SK-N-MC (cell line): ENCODE measurements around the gene LIME1.

Experiments
- DNase-seq: peaks from one replicate; pipeline ENCODE4 v3.0.0-alpha.2; 2011; ENCODE audit warnings: low read depth, low spot score
- H3K27ac ChIP-seq: fragments of 200-600 bp; sonication (generic); 2 replicates; pipeline ENCODE4 v1.5.1; 2016; ENCODE audit warnings: mixed run types
- H3K36me3 ChIP-seq: fragments of 200-600 bp; sonication (generic); 2 replicates; pipeline ENCODE4 v1.6.1; 2017; ENCODE audit warnings: antibody characterized with exemption, low read length, mixed read lengths; ENCODE audit not compliant: insufficient read depth
- H3K4me3 ChIP-seq: fragments of 200-600 bp; sonication (generic); 2 replicates; pipeline ENCODE4 v1.5.1; 2016
- H3K9ac ChIP-seq: fragments of 200-600 bp; sonication (generic); 2 replicates; pipeline ENCODE4 v1.8.0; 2017; ENCODE audit warnings: mixed run types, mixed read lengths; ENCODE audit not compliant: insufficient read length
- H3K9me3 ChIP-seq: fragments of 200-600 bp; sonication (generic); 2 replicates; pipeline ENCODE4 v1.6.1; 2017; ENCODE audit warnings: low read depth, mild to moderate bottlenecking, antibody characterized with exemption, low read length, moderate library complexity, mixed read lengths
- EZH2 ChIP-seq: fragments of 200-600 bp; sonication (generic); IDR thresholded peaks from one replicate; pipeline ENCODE4 v1.6.1; 2017; ENCODE audit warnings: antibody characterized with exemption
- FOXP2 ChIP-seq: optimal IDR thresholded peaks from 2 replicates; pipeline ENCODE3; 2011; ENCODE audit warnings: mild to moderate bottlenecking, moderate library complexity; ENCODE audit not compliant: insufficient read depth; ENCODE audit errors: extremely low read length, control extremely low read depth
- POLR2AphosphoS5 ChIP-seq: IDR thresholded peaks from 2 replicates; pipeline ENCODE4 v1.6.1; 2012; ENCODE audit warnings: mild to moderate bottlenecking, low read depth, low read length, borderline replicate concordance

Gene LIME1

DNA sequence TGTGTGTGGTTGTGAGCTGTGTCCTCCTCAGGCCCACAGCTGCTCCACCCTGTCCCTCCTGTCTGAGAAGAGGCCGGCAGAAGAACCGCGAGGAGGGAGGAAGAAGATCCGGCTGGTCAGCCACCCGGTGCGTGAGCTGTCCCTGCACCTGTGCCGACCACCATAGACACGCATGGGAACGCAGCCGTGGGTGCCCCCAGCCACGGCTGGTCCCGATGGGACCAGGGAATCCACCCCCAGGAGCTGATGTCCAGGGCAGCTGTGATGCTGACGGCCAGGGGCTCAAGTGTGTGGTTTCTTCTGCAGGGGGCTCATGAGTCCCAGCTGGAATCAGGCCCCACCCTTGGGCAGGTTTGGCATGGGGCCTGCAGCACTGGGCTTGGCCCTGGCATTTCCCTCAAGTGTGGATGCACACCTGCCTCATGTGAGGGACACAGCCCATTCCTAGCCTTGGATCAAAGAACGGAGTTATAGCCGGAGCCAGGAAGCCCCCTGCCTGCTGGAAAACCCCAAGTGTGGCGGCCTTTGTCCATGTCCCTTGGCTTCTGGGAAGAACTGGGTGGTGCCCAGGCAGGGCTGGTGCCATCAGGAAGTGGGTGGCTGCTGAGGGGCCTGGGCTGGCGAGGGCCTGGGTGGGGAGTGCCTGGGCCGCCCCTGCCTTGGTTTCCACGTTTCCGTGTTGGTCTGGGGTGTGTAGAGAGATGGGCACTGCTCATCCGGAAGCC lies 44.6 kb upstream of the LIME1 start:
- DNase-seq = no peak
- Histone ChIP-seq H3K9ac (no peak overlapping the region), H3K27ac (no peak overlapping the region), H3K36me3 (no peaks in the 10 kb centered on the region), H3K4me3 (no peak overlapping the region), H3K9me3 (no peaks in the 10 kb centered on the region)
- TF ChIP-seq FOXP2 = no peak
- no peak for TF ChIP-seq POLR2AphosphoS5
- TF ChIP-seq EZH2 = no peak

DNA sequence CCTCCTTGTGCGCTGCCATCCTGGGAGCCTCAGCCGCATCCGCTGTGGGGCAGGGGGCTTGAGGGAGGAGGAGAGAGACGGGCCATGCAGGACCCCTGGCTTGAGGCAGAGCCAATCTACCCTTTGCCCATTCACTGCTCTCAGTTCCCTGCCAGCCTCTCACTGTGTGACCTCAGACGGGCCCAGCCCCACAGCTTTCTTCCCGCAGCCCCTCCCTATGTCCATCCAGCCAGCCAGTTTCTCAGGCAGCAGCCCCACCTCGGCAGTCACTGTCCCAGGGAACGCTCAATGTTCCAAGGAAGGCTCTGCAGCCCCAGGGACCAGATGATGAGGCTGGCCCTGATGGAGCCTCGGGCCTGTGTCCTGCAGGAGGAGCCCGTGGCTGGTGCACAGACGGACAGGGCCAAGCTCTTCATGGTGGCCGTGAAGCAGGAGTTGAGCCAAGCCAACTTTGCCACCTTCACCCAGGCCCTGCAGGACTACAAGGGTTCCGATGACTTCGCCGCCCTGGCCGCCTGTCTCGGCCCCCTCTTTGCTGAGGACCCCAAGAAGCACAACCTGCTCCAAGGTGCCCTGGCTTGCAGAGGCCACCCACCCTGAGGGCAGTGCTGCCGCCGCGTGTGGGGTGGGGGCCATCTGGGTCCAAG lies 43.9 kb upstream of the LIME1 start:
- Histone ChIP-seq H3K27ac (0 out of 2 replicates have a peak overlapping the region, but pooled peaks have one; percentile 13), H3K9me3 (no peaks in the 10 kb centered on the region), H3K4me3 (no peak overlapping the region), H3K36me3 (no peaks in the 10 kb centered on the region), H3K9ac (no peak overlapping the region)
- no peak for DNase-seq
- TF ChIP-seq EZH2 (no peak), POLR2AphosphoS5 (no peak)

DNA sequence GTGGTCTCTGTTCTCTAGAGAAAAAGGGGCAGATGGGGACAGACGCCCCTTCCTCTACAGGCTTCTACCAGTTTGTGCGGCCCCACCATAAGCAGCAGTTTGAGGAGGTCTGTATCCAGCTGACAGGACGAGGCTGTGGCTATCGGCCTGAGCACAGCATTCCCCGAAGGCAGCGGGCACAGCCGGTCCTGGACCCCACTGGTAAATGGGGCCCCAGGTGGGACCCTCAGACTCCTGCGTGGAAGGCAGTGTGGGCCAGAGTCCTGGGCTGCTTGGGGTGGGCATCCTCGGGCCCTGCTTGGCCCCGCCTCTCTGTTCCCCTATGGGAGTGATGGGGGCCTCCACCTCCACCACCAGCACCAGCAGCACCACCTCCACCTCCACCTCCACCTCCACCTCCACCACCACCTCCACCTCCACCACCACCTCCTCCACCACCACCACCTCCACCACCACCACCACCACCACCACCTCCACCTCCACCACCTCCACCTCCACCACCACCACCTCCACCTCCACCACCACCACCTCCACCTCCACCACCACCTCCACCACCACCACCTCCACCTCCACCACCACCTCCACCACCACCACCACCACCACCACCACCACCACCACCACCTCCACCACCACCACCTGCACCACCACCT lies 43.3 kb upstream of the LIME1 start:
- Histone ChIP-seq H3K36me3 (no peaks in the 10 kb centered on the region), H3K9ac (no peak overlapping the region), H3K9me3 (no peaks in the 10 kb centered on the region), H3K27ac (0 out of 2 replicates have a peak overlapping the region, but pooled peaks have one; percentile 13), H3K4me3 (no peak overlapping the region)
- no peak for DNase-seq
- no peak for TF ChIP-seq POLR2AphosphoS5
- no peak for TF ChIP-seq FOXP2
- no peak for TF ChIP-seq EZH2

DNA sequence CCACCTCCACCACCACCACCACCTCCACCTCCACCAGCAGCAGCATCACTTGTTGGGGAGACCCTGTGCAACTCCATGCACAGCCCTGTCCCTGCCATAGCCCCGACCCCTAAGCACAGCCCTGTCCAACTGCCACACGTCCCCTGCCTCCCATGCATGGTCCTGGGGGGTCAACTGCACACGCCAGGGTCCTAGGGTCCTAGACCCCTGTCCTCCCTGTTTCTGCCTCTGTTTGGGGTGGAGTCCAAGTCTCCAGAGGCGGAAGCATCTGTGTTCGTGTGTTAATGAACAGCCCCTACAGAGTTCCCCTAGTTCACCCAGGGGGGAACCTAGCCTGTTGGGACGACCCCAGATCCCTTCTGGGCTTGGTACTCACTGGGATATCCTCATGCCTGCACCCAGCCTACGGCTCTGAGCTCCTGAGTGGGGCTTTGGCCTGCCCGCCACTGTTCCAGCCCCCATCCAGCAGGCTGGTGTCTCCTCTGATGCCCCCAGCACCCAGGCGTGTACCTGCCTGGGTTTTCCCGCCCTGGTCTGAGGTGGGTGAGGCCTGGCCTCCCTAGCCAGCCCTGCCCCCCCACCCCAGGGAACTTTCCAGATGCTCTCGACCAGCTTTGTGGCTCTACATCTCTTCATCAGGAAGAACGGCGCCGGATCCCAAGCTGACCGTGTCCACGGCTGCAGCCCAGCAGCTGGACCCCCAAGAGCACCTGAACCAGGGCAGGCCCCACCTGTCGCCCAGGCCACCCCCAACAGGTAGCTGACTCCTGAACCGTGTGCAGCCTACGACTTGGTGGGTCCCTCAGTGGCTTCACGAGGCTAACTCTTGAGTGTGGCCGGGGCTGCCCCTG lies 42.5 kb upstream of the LIME1 start:
- H3K9ac ChIP-seq = no peak overlapping the region
- H3K9me3 ChIP-seq = no peaks in the 10 kb centered on the region
- H3K4me3 ChIP-seq = no peak overlapping the region
- DNase-seq = no peak
- TF ChIP-seq FOXP2 (no peak), EZH2 (no peak), POLR2AphosphoS5 (no peak)
- no peaks in the 10 kb centered on the region for H3K36me3 ChIP-seq
- no peak overlapping the region for H3K27ac ChIP-seq

DNA sequence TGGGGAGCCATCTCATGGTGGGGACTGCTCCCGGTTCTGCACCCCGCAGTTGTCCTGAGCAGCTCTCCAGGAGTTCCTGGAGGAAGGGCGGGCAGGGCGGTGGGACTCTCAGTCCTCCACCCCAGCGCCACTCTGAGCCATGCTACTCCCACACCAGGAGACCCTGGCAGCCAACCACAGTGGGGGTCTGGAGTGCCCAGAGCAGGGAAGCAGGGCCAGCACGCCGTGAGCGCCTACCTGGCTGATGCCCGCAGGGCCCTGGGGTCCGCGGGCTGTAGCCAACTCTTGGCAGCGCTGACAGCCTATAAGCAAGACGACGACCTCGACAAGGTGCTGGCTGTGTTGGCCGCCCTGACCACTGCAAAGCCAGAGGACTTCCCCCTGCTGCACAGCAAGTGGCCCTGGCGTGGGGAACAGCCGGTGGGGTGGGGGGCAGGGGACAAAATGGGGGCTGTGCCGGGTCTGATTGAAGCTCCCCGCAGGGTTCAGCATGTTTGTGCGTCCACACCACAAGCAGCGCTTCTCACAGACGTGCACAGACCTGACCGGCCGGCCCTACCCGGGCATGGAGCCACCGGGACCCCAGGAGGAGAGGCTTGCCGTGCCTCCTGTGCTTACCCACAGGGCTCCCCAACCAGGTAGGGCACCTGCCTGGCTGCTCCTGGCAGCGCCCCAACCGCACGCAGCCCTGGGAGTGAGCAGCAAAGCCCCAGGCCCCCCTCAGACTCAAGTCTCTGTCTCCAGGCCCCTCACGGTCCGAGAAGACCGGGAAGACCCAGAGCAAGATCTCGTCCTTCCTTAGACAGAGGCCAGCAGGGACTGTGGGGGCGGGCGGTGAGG lies 41.7 kb upstream of the LIME1 start:
- no peak overlapping the region for H3K4me3 ChIP-seq
- H3K9ac ChIP-seq = no peak overlapping the region
- TF ChIP-seq FOXP2 (no peak), POLR2AphosphoS5 (no peak), EZH2 (no peak)
- DNase-seq = no peak
- no peak overlapping the region for H3K27ac ChIP-seq
- H3K36me3 ChIP-seq = no peaks in the 10 kb centered on the region
- no peaks in the 10 kb centered on the region for H3K9me3 ChIP-seq

DNA sequence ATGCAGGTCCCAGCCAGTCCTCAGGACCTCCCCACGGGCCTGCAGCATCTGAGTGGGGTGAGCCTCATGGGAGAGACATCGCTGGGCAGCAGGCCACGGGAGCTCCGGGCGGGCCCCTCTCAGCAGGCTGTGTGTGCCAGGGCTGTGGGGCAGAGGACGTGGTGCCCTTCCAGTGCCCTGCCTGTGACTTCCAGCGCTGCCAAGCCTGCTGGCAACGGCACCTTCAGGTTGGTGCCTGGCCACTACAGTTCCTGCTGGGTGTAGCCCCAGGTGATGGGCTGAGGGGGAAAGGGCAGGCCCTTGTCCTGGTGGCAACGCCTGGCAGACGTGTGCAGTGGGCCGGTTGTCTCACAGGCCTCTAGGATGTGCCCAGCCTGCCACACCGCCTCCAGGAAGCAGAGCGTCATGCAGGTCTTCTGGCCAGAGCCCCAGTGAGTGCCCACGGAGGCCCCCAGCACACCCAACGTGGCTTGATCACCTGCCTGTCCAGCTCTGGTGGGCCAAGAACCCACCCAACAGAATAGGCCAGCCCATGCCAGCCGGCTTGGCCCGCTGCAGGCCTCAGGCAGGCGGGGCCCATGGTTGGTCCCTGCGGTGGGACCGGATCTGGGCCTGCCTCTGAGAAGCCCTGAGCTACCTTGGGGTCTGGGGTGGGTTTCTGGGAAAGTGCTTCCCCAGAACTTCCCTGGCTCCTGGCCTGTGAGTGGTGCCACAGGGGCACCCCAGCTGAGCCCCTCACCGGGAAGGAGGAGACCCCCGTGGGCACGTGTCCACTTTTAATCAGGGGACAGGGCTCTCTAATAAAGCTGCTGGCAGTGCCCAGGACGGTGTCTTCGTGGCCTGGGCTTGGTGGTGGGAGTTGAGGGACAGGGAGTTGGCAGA lies 40.8 kb upstream of the LIME1 start:
- no peak for DNase-seq
- Histone ChIP-seq H3K9me3 (no peaks in the 10 kb centered on the region), H3K4me3 (no peak overlapping the region), H3K27ac (no peak overlapping the region), H3K36me3 (no peaks in the 10 kb centered on the region), H3K9ac (no peak overlapping the region)
- no peak for TF ChIP-seq EZH2
- no peak; the same call in 1 of the 2 replicates for TF ChIP-seq POLR2AphosphoS5
- TF ChIP-seq FOXP2 = no peak

DNA sequence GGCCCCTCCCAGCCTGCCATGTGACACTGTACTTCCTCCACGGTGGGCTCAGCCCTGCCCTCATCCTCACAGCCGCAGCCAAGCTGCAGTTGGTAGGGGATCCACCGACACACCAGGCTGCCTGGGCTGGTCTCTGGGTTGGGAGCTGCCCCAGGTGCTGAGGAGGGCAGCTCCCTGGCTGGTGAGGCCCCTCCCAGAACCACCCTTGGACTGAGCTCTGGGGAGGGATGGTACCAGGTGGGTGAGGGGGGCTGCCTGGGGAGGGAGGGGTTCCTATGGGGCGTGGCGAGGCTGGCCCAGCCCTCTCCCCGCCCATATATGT lies 40.2 kb upstream of the LIME1 start:
- H3K4me3 ChIP-seq = no peak overlapping the region
- H3K9me3 ChIP-seq = no peaks in the 10 kb centered on the region
- no peaks in the 10 kb centered on the region for H3K36me3 ChIP-seq
- no peak overlapping the region for H3K27ac ChIP-seq
- DNase-seq = no peak
- TF ChIP-seq EZH2 (no peak), FOXP2 (no peak), POLR2AphosphoS5 (no peak; the same call in 1 of the 2 replicates)
- H3K9ac ChIP-seq = no peak overlapping the region
